CD4-positive, alpha-beta T cell treated with Interleukin-4 for 4 hours (primary cell): Measurements from ENCODE around the gene MZT2A.
"Not testable (repeated sequence)": the region's sequence is repeated elsewhere in the genome, so short reads cannot be mapped to it uniquely, and the experiment has no call there.

Source experiments
- DNase-seq: peaks from one replicate; pipeline ENCODE4 v3.0.0-alpha.2; 2020

MZT2A gene

GRCh38 chr2:131490616-131491468 is 1.4 kb downstream of the MZT2A start:
- peak; percentile 28 for DNase-seq

GRCh38 chr2:131488306-131489205 is 3.6 kb downstream of the MZT2A start:
- no peak for DNase-seq

- DNase-seq = not testable (repeated sequence)
These were observed 5.8 kb downstream of the MZT2A start for GRCh38 chr2:131486201-131486902.

GRCh38 chr2:131484906-131485460 is 7.2 kb downstream of the MZT2A start:
- not testable (repeated sequence) for DNase-seq

GRCh38 chr2:131483981-131484820 is 8.0 kb downstream of the MZT2A start:
- not testable (repeated sequence) for DNase-seq

- DNase-seq = not testable (repeated sequence)
These were observed 9.6 kb downstream of the MZT2A start for GRCh38 chr2:131482506-131483155.

- DNase-seq = not testable (repeated sequence)
These were observed 11.8 kb downstream of the MZT2A start for GRCh38 chr2:131480351-131480750.

- not testable (repeated sequence) for DNase-seq
These were observed 13.2 kb downstream of the MZT2A start for GRCh38 chr2:131478850-131479461.

- DNase-seq = not testable (repeated sequence)
These were observed 13.9 kb downstream of the MZT2A start for GRCh38 chr2:131478074-131478849.

- DNase-seq = not testable (repeated sequence)
These were observed 15.0 kb downstream of the MZT2A start for GRCh38 chr2:131477227-131477626.

- DNase-seq = not testable (repeated sequence)
These were observed 15.8 kb downstream of the MZT2A start for GRCh38 chr2:131476363-131476762.

- DNase-seq = no peak
These were observed 16.4 kb downstream of the MZT2A start, which contains the start of gene TUBA3D for GRCh38 chr2:131475831-131476230. Gene TUBA3D, plus strand, starts transcription at chr2:131476119. Its CDS starts 81 bp downstream, at chr2:131476200.

GRCh38 chr2:131473266-131473665 is 18.9 kb downstream of the MZT2A start:
- not testable (repeated sequence) for DNase-seq

GRCh38 chr2:131471624-131472023 is 20.6 kb downstream of the MZT2A start:
- not testable (repeated sequence) for DNase-seq

GRCh38 chr2:131470944-131471343 is 21.3 kb downstream of the MZT2A start:
- not testable (repeated sequence) for DNase-seq

- DNase-seq = not testable (repeated sequence)
These were observed 24.5 kb downstream of the MZT2A start for GRCh38 chr2:131467722-131468121.

- DNase-seq = not testable (repeated sequence)
These were observed 37.3 kb downstream of the MZT2A start for GRCh38 chr2:131454914-131455313.

- DNase-seq = not testable (repeated sequence)
These were observed 40.8 kb downstream of the MZT2A start for GRCh38 chr2:131451265-131451949.

- not testable (repeated sequence) for DNase-seq
These were observed 44.2 kb downstream of the MZT2A start for GRCh38 chr2:131447981-131448380.
